IMR-90 (cell line): Measurements from ENCODE around the gene PRKAR1B. TPM values are rescaled to one million over a fixed set of nuclear protein-coding genes. Genes with fewer than 3 reads are reported as not detected.

ENCODE experiments used
- ATAC-seq: fragments of 200-7000 bp; cut with Tn5 transposase; 2 replicates; pipeline ENCODE4 v1.9.1; 2020; ENCODE audit warnings: low read depth, mild to moderate bottlenecking, moderate library complexity
- BruUV-seq: library from RNA; stranded (reverse); fragments of 400-500 nt; replicated peaks from 2 replicates; lab custom pipeline; 2021; lab: Mats Ljungman, UMichigan
- CTCF ChIA-PET: fragments of 300-600 bp; formaldehyde crosslinking; extraction: SDS; loops from one replicate; lab custom pipeline; 2021; ENCODE audit warnings: antibody characterized with exemption; lab: Yijun Ruan, JAX
- POLR2A ChIA-PET: fragments of 300-600 bp; sonication (Branson Sonifier 250); formaldehyde crosslinking; loops from one replicate; lab custom pipeline; 2022; ENCODE audit warnings: antibody characterized with exemption; ENCODE audit not compliant: unreplicated experiment; lab: Charles Lee
- DNase-seq: peaks from one replicate; pipeline ENCODE4 v3.0.0; 2013
- H2AFZ ChIP-seq: replicated peaks from 2 replicates; pipeline ENCODE3; 2013; ENCODE audit warnings: low read length, mild to moderate bottlenecking; ENCODE audit not compliant: poor library complexity
- H2AK5ac ChIP-seq: 2 replicates; pipeline ENCODE4 v1.6.1; 2013; ENCODE audit warnings: low read depth, low read length, inconsistent platforms
- H2AK9ac ChIP-seq: replicated peaks from 2 replicates; pipeline ENCODE3; 2013; ENCODE audit warnings: mild to moderate bottlenecking, low read depth, low read length, moderate library complexity; ENCODE audit not compliant: poor library complexity
- H2BK120ac ChIP-seq: 2 replicates; pipeline ENCODE4 v1.6.1; 2013; ENCODE audit warnings: low read depth, low read length, inconsistent platforms
- H2BK15ac ChIP-seq: 3 replicates; pipeline ENCODE4 v1.6.1; 2013; ENCODE audit warnings: low read depth, low read length, inconsistent platforms
- H2BK20ac ChIP-seq: 2 replicates; pipeline ENCODE4 v1.6.1; 2013; ENCODE audit warnings: low read depth, mild to moderate bottlenecking, inconsistent platforms, low read length, moderate library complexity
- H2BK5ac ChIP-seq: 2 replicates; pipeline ENCODE4 v1.6.1; 2013; ENCODE audit warnings: mild to moderate bottlenecking, low read depth, low read length, inconsistent platforms; ENCODE audit not compliant: poor library complexity, severe bottlenecking
- H3K14ac ChIP-seq: replicated peaks from 2 replicates; pipeline ENCODE4 v1.6.1; 2013; ENCODE audit warnings: low read depth, low read length, inconsistent platforms
- H3K18ac ChIP-seq: 2 replicates; pipeline ENCODE4 v1.6.1; 2013; ENCODE audit warnings: low read depth, low read length, control low read depth
- H3K23ac ChIP-seq: 2 replicates; pipeline ENCODE4 v1.6.1; 2013; ENCODE audit warnings: low read depth, low read length, inconsistent platforms
- H3K27ac ChIP-seq: 2 replicates; pipeline ENCODE4 v1.5.1; 2013; ENCODE audit warnings: mild to moderate bottlenecking, control low read depth, low read length; ENCODE audit not compliant: insufficient read depth
- H3K27me3 ChIP-seq: 2 replicates; pipeline ENCODE4 v1.6.1; 2013; ENCODE audit warnings: low read length; ENCODE audit not compliant: control insufficient read depth, insufficient read depth
- H3K36me3 ChIP-seq: 2 replicates; pipeline ENCODE4 v1.6.1; 2013; ENCODE audit warnings: low read length, mixed read lengths; ENCODE audit not compliant: control insufficient read depth, insufficient read depth
- H3K4ac ChIP-seq: 2 replicates; pipeline ENCODE4 v1.6.1; 2013; ENCODE audit warnings: low read depth, low read length, inconsistent platforms
- H3K4me1 ChIP-seq: 2 replicates; pipeline ENCODE4 v1.6.1; 2013; ENCODE audit warnings: low read length, mixed read lengths; ENCODE audit not compliant: control insufficient read depth, insufficient read depth
- H3K4me2 ChIP-seq: 2 replicates; pipeline ENCODE4 v1.6.1; 2013; ENCODE audit warnings: low read depth, mild to moderate bottlenecking, control low read depth, low read length, moderate library complexity
- H3K4me3 ChIP-seq: 2 replicates; pipeline ENCODE4 v1.5.1; 2013; ENCODE audit warnings: low read depth, mild to moderate bottlenecking, control low read depth, low read length, moderate library complexity; ENCODE audit not compliant: insufficient read depth
- H3K56ac ChIP-seq: 2 replicates; pipeline ENCODE4 v1.6.1; 2013; ENCODE audit warnings: low read length, inconsistent platforms; ENCODE audit not compliant: insufficient read depth; ENCODE audit errors: extremely low read depth
- H3K79me1 ChIP-seq, 2 experiments: 2 replicates each; pipeline ENCODE4 v1.6.1; 2013; ENCODE audit warnings: low read length in 2 of 2, inconsistent platforms in 1 of 2, low read depth in 1 of 2
- H3K9ac ChIP-seq: 2 replicates; pipeline ENCODE4 v1.6.1; 2013; ENCODE audit warnings: low read depth, low read length, control low read depth
- H3K9me1 ChIP-seq: 2 replicates; pipeline ENCODE4 v1.6.1; 2013; ENCODE audit warnings: low read length, inconsistent platforms; ENCODE audit not compliant: insufficient read depth
- H3K9me3 ChIP-seq: 2 replicates; pipeline ENCODE4 v1.6.1; 2013; ENCODE audit warnings: low read length; ENCODE audit not compliant: control insufficient read depth, insufficient read depth
- H4K20me1 ChIP-seq: 2 replicates; pipeline ENCODE4 v1.6.1; 2013; ENCODE audit warnings: low read length, inconsistent platforms; ENCODE audit not compliant: insufficient read depth
- H4K5ac ChIP-seq: 2 replicates; pipeline ENCODE4 v1.6.1; 2013; ENCODE audit warnings: mild to moderate bottlenecking, low read depth, low read length, control low read depth
- H4K8ac ChIP-seq, 2 experiments: 2 replicates each; pipeline ENCODE4 v1.6.1; 2013; ENCODE audit warnings: low read depth in 2 of 2, low read length in 2 of 2, control low read depth in 1 of 2, inconsistent platforms in 1 of 2
- H4K91ac ChIP-seq: 2 replicates; pipeline ENCODE4 v1.6.1; 2013; ENCODE audit warnings: low read depth, low read length, inconsistent platforms; ENCODE audit not compliant: insufficient read depth
- CEBPB ChIP-seq: IDR thresholded peaks from 2 replicates; pipeline ENCODE4 v1.6.1; 2012; ENCODE audit warnings: low read depth, low read length, improper control_type of control experiment
- CTCF ChIP-seq: conservative IDR thresholded peaks from 2 replicates; pipeline ENCODE4 v1.5.1; 2012; ENCODE audit warnings: mild to moderate bottlenecking, low read depth, low read length, improper control_type of control experiment
- ELK1 ChIP-seq: fragments of 150-350 bp; IDR thresholded peaks from 2 replicates; pipeline ENCODE4 v1.6.1; 2016; ENCODE audit warnings: low read depth, mild to moderate bottlenecking, low read length, moderate library complexity, borderline replicate concordance
- WGBS, 2 experiments: methylation state at CpG; one replicate each; pipeline versions ENCODE4 v1.1.5 to v1.1.7; 2013; ENCODE audit warnings: missing lambda C conversion rate in 2 of 2; ENCODE audit not compliant: insufficient read length in 1 of 2; ENCODE audit errors: extremely low coverage in 2 of 2; 5-methylcytosine and 5-hydroxymethylcytosine counted together
- dilution Hi-C: fragments of 300-500 bp; cut with HindIII; formaldehyde crosslinking; loops from one replicate; pipeline ENCODE4 v1.14.3; 2018; ENCODE audit warnings: low sequenced_read_pairs; ENCODE audit not compliant: unreplicated experiment
- in situ Hi-C: fragments of 300-500 bp; cut with MboI; formaldehyde crosslinking; loops from 3 replicates; pipeline ENCODE4 v1.14.3; 2019; ENCODE audit warnings: low sequenced_read_pairs, inconsistent platforms, mixed read lengths
- intact Hi-C: fragments of 100-400 bp; cut with micrococcal nuclease; formaldehyde crosslinking; loops from 2 replicates; pipeline ENCODE4 v1.10.0; 2022
- polyA plus RNA-seq, 3 experiments: library from polyadenylated mRNA; depleted of rRNA; stranded (reverse); fragments of >200 nt; gene quantifications; 2 replicates each; pipeline ENCODE4 v1.2.3, GENCODE V29; 2012; ENCODE audit warnings: low replicate concordance in 1 of 3
- total RNA-seq: library from RNA; depleted of rRNA; stranded (reverse); fragments of >200 nt; gene quantifications from 2 replicates; pipeline ENCODE4 v1.2.3, GENCODE V29; 2012

Gene PRKAR1B
- total and polyA plus RNA-seq, 2 of the 4 experiments (the other 2 are of a cell fraction) = 15.2 to 20.2 TPM

- Histone ChIP-seq H2AFZ (no peak overlapping the region), H3K4me3 (no peak overlapping the region), H3K27me3 (no peaks in the 10 kb centered on the region), H3K36me3 (0 out of 2 replicates have a peak, but pooled peaks cover 4% of the 10 kb centered on the region), H4K91ac (no peak overlapping the region), H3K4ac (no peak overlapping the region), H4K8ac (no peak overlapping the region), H3K4me2 (no peak overlapping the region), H3K27ac (no peak overlapping the region), H2AK9ac (no peak overlapping the region), H2BK15ac (no peak overlapping the region), H2BK120ac (no peak overlapping the region), H3K14ac (no peak overlapping the region), H3K18ac (no peak overlapping the region), H3K4me1 (peaks cover 2% of the 10 kb centered on the region; the same call in 1 of the 2 replicates), H2BK20ac (no peak overlapping the region), H3K9ac (no peak overlapping the region), H3K9me1 (peaks cover 6% of the 10 kb centered on the region; the same call in 1 of the 2 replicates), H4K20me1 (no peaks in the 10 kb centered on the region; the same call in none of the 2 replicates), H4K5ac (no peak overlapping the region), H2AK5ac (no peak overlapping the region), H3K56ac (no peak overlapping the region), H3K9me3 (no peaks in the 10 kb centered on the region), H3K23ac (no peak overlapping the region), H3K79me1 (peaks cover 0 to 20% of the 10 kb centered on the region in 2 experiments; a peak in 3 of 4 replicates), H2BK5ac (no peak overlapping the region)
- 73% methylated on average over 4 of the region's 20 CpGs; no CpG with 5 or more reads in 1 of the 2 experiments for WGBS, 2 experiments
- ChIA-PET POLR2A (no interaction called here), CTCF (interaction anchor here (0.7 kb wide), 1 partner anchor 29 kb away, joined by 3 read pairs; no protein-coding TSS in a partner anchor)
- dilution Hi-C loops = no loop called here
- TF ChIP-seq CTCF (0 out of 2 replicates have a peak, but pooled peaks have one; percentile 4), ELK1 (no peak), CEBPB (no peak)
- ATAC-seq (no peak), DNase-seq (no peak)
- in situ Hi-C loops = no loop called here
- intact Hi-C loops = loop anchor here (10.0 kb wide), 1 partner anchor 365 kb away; the partner anchor contains the start of gene GET4
- BruUV-seq = no TSS peak
Observed at GRCh38 chr7:509426-510130, 217.5 kb downstream of the PRKAR1B start.
